HG02588 (cell line): ENCODE measurements around the gene ACVR1C.
A peak's percentile ranks its signal among the peaks of the same experiment; 100 is the strongest.

Experiments used
- ATAC-seq: cut with Tn5 transposase; IDR thresholded peaks from one replicate; pipeline ENCODE4 v1.9.1; 2021; ENCODE audit warnings: mild to moderate bottlenecking, moderate library complexity; ENCODE audit not compliant: unreplicated experiment

The ACVR1C gene

GRCh38 chr2:157500334-157500733, 128.3 kb downstream of the ACVR1C start:
- ATAC-seq: no peak

GRCh38 chr2:157498483-157498882, 130.2 kb downstream of the ACVR1C start:
- ATAC-seq: no peak

- peak; percentile 91 for ATAC-seq
Observed at GRCh38 chr2:157497638-157498314, 130.9 kb downstream of the ACVR1C start.

GRCh38 chr2:157492189-157492773, 136.4 kb downstream of the ACVR1C start:
- ATAC-seq: peak; percentile 92

GRCh38 chr2:157489983-157490382, 138.7 kb downstream of the ACVR1C start:
- ATAC-seq: no peak

- no peak for ATAC-seq
Observed at GRCh38 chr2:157488877-157489276, 139.8 kb downstream of the ACVR1C start.

- no peak for ATAC-seq
Observed at GRCh38 chr2:157487747-157488146, 140.9 kb downstream of the ACVR1C start.

- no peak for ATAC-seq
Observed at GRCh38 chr2:157487271-157487610, 141.4 kb downstream of the ACVR1C start.

- ATAC-seq: no peak
Observed at GRCh38 chr2:157486596-157487270, 141.9 kb downstream of the ACVR1C start.

GRCh38 chr2:157480182-157480961, 148.3 kb downstream of the ACVR1C start:
- peak; percentile 87 for ATAC-seq

- ATAC-seq: peak; percentile 36
Observed at GRCh38 chr2:157479081-157480027, 149.3 kb downstream of the ACVR1C start.

GRCh38 chr2:157477919-157478318, 150.7 kb downstream of the ACVR1C start:
- no peak for ATAC-seq

GRCh38 chr2:157476953-157477709, 151.5 kb downstream of the ACVR1C start:
- ATAC-seq: no peak
